Adrenal gland (tissue), 5 donors: ENCODE measurements around the gene NDUFA6.

ENCODE experiments used
- POLR2A ChIP-seq, 2 donors: fragments of 450-650 bp; IDR thresholded peaks; one replicate each; pipeline ENCODE4 v1.6.1; 2017; ENCODE audit warnings: antibody characterized with exemption in 2 of 2, mild to moderate bottlenecking in 2 of 2, moderate library complexity in 1 of 2
- TF ChIP-seq, protein P1 (sequence below), 6 experiments: fragments of 450-650 bp in 4 of 6; fragments of 200-600 bp in 2 of 6; sonication (generic) in 1 of 6; IDR thresholded peaks; 1 replicate in 5 of 6; 2 replicates in 1 of 6; pipeline versions ENCODE4 v1.5.1 to v1.8.0; 2016 to 2021; ENCODE audit warnings: antibody characterized with exemption in 6 of 6, mild to moderate bottlenecking in 2 of 6, moderate library complexity in 1 of 6
- donor health status: DM: no; HTN: no; CAD: no.

- TF ChIP-seq, protein P1, sequence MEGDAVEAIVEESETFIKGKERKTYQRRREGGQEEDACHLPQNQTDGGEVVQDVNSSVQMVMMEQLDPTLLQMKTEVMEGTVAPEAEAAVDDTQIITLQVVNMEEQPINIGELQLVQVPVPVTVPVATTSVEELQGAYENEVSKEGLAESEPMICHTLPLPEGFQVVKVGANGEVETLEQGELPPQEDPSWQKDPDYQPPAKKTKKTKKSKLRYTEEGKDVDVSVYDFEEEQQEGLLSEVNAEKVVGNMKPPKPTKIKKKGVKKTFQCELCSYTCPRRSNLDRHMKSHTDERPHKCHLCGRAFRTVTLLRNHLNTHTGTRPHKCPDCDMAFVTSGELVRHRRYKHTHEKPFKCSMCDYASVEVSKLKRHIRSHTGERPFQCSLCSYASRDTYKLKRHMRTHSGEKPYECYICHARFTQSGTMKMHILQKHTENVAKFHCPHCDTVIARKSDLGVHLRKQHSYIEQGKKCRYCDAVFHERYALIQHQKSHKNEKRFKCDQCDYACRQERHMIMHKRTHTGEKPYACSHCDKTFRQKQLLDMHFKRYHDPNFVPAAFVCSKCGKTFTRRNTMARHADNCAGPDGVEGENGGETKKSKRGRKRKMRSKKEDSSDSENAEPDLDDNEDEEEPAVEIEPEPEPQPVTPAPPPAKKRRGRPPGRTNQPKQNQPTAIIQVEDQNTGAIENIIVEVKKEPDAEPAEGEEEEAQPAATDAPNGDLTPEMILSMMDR (IDR thresholded peaks at IDR 0.05): no peak
- TF ChIP-seq POLR2A (IDR thresholded peaks at IDR 0.05): no peak
Measured at GRCh38 chr22:42052765-42053164, 37.8 kb downstream of the NDUFA6 start.
